ENCODE measurements around the gene LHCGR. TPM values are rescaled to one million over a fixed set of nuclear protein-coding genes. Genes with fewer than 3 reads are reported as not detected.

LHCGR gene
- total RNA-seq, 4 donors from 2014 or later: 0.63 to 10.5 (median 4.6) TPM

DNA sequence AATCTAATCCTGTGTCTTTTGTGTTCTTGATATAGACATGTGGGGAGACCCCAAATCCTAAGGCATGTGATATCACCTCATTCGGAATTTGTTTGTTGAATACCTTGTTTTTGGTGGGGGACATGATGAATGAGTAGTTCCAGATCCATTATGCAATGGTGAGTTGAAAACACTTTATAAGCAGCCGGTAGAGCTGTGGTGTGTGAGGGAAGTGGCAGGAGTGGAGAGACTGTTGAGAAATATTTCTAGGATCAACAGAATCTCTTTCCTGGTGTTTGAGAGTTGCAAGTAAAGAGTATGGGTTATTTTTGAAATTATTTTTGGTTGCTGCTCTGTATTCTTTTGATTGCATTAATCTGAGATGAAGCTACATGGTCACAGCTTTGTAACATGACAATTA, 34.4 kb downstream of the LHCGR start:
- Histone ChIP-seq H3K27ac (peak overlapping the region in 1 of 4 donors; percentile 85), H3K4me1 (peaks cover 0 to 24% (median 6%) of the 10 kb centered on the region in 4 donors), H3K4me3 (no peak overlapping the region), H3K36me3 (no peaks in the 10 kb centered on the region), H3K9me3 (no peaks in the 10 kb centered on the region), H3K27me3 (no peaks in the 10 kb centered on the region)
- DNase-seq (ENCODE audit: low spot score in 2 of 2): no peak
- WGBS, 2 donors: 82 to 84% methylated on average over 2 of the region's 2 CpGs
- TF ChIP-seq, protein P1, sequence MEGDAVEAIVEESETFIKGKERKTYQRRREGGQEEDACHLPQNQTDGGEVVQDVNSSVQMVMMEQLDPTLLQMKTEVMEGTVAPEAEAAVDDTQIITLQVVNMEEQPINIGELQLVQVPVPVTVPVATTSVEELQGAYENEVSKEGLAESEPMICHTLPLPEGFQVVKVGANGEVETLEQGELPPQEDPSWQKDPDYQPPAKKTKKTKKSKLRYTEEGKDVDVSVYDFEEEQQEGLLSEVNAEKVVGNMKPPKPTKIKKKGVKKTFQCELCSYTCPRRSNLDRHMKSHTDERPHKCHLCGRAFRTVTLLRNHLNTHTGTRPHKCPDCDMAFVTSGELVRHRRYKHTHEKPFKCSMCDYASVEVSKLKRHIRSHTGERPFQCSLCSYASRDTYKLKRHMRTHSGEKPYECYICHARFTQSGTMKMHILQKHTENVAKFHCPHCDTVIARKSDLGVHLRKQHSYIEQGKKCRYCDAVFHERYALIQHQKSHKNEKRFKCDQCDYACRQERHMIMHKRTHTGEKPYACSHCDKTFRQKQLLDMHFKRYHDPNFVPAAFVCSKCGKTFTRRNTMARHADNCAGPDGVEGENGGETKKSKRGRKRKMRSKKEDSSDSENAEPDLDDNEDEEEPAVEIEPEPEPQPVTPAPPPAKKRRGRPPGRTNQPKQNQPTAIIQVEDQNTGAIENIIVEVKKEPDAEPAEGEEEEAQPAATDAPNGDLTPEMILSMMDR (IDR thresholded peaks at IDR 0.05): no peak
- no peak for TF ChIP-seq POLR2A (IDR thresholded peaks at IDR 0.05)
- no peak for TF ChIP-seq EP300 (IDR thresholded peaks at IDR 0.05)

GRCh38 chr2:48719480-48720177, 35.9 kb downstream of the LHCGR start:
- peaks cover 0 to 32% (median 11%) of the 10 kb centered on the region in 4 donors for H3K4me1 ChIP-seq
- WGBS, 2 donors: 43 to 50% methylated on average over 3 of the region's 3 CpGs
- H3K4me3 ChIP-seq: no peak overlapping the region
- no peak for TF ChIP-seq EP300 (IDR thresholded peaks at IDR 0.05)
- TF ChIP-seq, protein P1 (IDR thresholded peaks at IDR 0.05): no peak
- H3K27ac ChIP-seq: peak overlapping the region in 2 of 4 donors; percentile 61 to 85
- no peak for DNase-seq (ENCODE audit: low spot score in 2 of 2)
- H3K9me3 ChIP-seq: no peaks in the 10 kb centered on the region
- no peaks in the 10 kb centered on the region for H3K27me3 ChIP-seq
- H3K36me3 ChIP-seq: no peaks in the 10 kb centered on the region

DNA sequence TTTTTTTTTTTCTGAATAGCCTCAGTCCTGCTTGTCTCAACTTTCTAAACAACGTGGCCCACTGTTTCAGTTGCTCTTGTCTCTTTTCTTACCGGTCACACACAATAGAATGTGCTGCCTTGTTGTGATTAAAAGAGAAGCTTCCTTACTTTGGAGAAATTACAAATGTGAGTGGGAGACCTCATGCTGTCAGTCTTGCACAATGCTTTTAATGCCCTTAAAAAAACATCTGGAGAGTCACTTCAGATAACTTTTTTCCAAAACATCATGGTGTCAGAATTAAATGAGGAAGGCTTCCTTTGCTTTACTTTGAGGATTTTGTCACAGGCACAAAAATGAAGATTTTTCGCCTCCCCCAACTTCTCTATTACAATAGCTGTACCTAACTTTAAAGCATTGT, 37.7 kb downstream of the LHCGR start:
- 49 to 58% methylated on average over 3 of the region's 3 CpGs for WGBS, 2 donors
- no peak for DNase-seq (ENCODE audit: low spot score in 2 of 2)
- no peaks in the 10 kb centered on the region for H3K36me3 ChIP-seq
- H3K27me3 ChIP-seq: no peaks in the 10 kb centered on the region
- peak overlapping the region in 1 of 4 donors; percentile 85 for H3K27ac ChIP-seq
- H3K9me3 ChIP-seq: no peaks in the 10 kb centered on the region
- no peak overlapping the region for H3K4me3 ChIP-seq
- peaks cover 0 to 36% (median 11%) of the 10 kb centered on the region in 4 donors for H3K4me1 ChIP-seq
- TF ChIP-seq EP300 (IDR thresholded peaks at IDR 0.05) (no peak), POLR2A (IDR thresholded peaks at IDR 0.05) (no peak)
- TF ChIP-seq, protein P1 (IDR thresholded peaks at IDR 0.05): no peak

DNA sequence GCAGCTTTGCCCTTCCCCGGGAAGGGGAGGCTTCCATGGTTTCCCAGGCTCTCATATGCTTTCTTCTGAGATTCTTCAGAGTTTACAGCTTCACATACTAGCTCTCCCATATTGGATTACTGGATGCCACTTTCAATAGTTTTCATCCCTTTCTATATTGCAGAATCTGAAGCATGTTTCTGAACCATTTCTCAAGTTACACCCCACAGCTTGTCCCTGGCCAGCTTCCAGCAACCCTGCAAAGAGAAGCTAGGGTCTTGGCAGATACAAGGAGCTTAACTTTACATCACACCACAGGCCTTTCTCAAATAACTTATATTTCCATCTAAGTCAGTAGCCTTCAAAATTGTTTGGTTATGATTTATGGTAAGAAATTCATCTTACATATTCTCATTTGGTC, 39.6 kb downstream of the LHCGR start:
- Histone ChIP-seq H3K9me3 (no peaks in the 10 kb centered on the region), H3K4me1 (peaks cover 0 to 31% (median 11%) of the 10 kb centered on the region in 4 donors), H3K27me3 (no peaks in the 10 kb centered on the region), H3K4me3 (no peak overlapping the region), H3K36me3 (no peaks in the 10 kb centered on the region), H3K27ac (peak overlapping the region in 1 of 4 donors; percentile 85)
- TF ChIP-seq, protein P1 (IDR thresholded peaks at IDR 0.05): no peak
- TF ChIP-seq POLR2A (IDR thresholded peaks at IDR 0.05) (no peak), EP300 (IDR thresholded peaks at IDR 0.05) (no peak)
- 27 to 47% methylated on average over 1 of the region's 1 CpG for WGBS, 2 donors
- no peak for DNase-seq (ENCODE audit: low spot score in 2 of 2)

DNA sequence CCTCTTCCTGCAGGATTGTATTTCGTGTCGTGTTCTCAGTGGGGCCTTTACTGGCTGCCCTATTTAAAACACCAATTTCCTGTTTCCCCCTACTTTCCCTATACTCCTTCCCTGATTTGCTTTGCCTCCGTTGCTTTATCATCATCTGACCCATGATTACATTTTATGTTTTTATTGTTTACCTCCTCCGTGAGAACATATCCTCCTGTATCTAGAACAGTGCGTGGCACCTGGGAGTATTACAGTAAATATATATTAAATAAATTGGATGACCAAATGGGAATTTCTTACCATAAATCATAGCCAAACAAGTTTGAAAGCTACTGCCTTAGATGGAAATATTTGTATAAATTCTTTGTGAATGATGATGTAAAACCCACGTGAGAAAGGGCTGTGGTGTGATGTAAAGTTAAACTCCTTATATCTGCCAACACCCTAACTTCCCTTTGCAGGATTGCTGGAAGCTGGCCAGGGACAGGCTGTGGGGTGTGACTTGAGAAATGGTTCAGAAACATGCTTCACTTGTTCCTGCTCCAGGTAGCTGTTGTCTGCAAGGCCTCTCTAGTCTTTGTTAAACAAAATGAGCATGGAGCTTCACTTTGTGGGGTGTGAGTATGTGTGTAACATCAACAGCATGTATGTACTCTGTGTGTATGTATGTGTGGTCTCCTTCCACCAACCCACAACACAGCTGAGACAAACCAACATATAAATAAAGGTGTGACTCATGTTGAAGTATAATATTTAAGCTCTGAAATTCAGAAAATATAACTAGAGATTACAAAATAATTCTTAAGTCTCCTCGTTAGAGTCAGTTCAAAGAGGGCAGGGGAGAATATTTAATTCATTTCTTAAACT, 40.3 kb downstream of the LHCGR start:
- peak overlapping the region in 1 of 4 donors; percentile 85 for H3K27ac ChIP-seq

More for the DNA sequence above, 40.3 kb downstream of the LHCGR start:
- no peak overlapping the region for H3K4me3 ChIP-seq
- TF ChIP-seq, protein P1 (IDR thresholded peaks at IDR 0.05): no peak
- TF ChIP-seq POLR2A (IDR thresholded peaks at IDR 0.05) (no peak), EP300 (IDR thresholded peaks at IDR 0.05) (no peak)
- H3K9me3 ChIP-seq: no peaks in the 10 kb centered on the region
- H3K4me1 ChIP-seq: peaks cover 0 to 31% (median 9%) of the 10 kb centered on the region in 4 donors
- WGBS, 2 donors: 61% methylated on average over 7 of the region's 7 CpGs
- no peaks in the 10 kb centered on the region for H3K36me3 ChIP-seq
- DNase-seq (ENCODE audit: low spot score in 2 of 2): peak; percentile 48 to 52
- H3K27me3 ChIP-seq: no peaks in the 10 kb centered on the region
